DOHH2 (cell line): Measurements from ENCODE around the gene COMMD8.

Experiments
- EZH2phosphoT487 ChIP-seq: fragments of 200-600 bp; sonication (generic); IDR thresholded peaks from 2 replicates; pipeline ENCODE4 v1.6.1; 2017; ENCODE audit warnings: borderline replicate concordance, mild to moderate bottlenecking, antibody characterized with exemption, low read length, moderate library complexity, mixed read lengths
- TF ChIP-seq, protein P1 (sequence below): fragments of 200-600 bp; sonication (generic); IDR thresholded peaks from one replicate; pipeline ENCODE4 v1.5.1; 2014; ENCODE audit warnings: antibody characterized with exemption, mild to moderate bottlenecking, low read depth, low read length; ENCODE audit not compliant: poor library complexity, severe bottlenecking

DNA sequence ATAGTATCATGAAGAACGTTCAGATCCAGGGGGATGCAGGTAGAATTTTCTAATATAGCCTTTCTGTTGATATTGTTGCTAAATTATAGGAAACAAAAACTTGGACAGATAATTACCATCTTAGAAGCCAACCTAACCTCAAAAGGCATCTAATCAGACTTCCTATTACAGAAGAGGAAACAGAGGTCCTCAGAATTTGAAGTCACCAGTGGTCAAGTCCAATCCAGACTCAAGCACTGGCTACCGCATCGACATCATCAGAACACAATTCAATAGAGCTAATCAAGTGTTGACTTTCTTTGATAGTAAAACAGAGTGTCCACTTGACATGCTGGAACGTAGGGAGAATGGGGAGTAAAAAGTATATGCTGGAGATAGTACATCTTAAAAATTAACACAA lies 11.3 kb upstream of the COMMD8 start:
- TF ChIP-seq, protein P1, sequence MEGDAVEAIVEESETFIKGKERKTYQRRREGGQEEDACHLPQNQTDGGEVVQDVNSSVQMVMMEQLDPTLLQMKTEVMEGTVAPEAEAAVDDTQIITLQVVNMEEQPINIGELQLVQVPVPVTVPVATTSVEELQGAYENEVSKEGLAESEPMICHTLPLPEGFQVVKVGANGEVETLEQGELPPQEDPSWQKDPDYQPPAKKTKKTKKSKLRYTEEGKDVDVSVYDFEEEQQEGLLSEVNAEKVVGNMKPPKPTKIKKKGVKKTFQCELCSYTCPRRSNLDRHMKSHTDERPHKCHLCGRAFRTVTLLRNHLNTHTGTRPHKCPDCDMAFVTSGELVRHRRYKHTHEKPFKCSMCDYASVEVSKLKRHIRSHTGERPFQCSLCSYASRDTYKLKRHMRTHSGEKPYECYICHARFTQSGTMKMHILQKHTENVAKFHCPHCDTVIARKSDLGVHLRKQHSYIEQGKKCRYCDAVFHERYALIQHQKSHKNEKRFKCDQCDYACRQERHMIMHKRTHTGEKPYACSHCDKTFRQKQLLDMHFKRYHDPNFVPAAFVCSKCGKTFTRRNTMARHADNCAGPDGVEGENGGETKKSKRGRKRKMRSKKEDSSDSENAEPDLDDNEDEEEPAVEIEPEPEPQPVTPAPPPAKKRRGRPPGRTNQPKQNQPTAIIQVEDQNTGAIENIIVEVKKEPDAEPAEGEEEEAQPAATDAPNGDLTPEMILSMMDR: no peak
- TF ChIP-seq EZH2phosphoT487: no peak
